Peyer's patch (tissue), 4 donors: ENCODE data around the gene ADAM23. TPM values are rescaled to one million over a fixed set of nuclear protein-coding genes. Genes with fewer than 3 reads are reported as not detected.

ENCODE experiments used
- DNase-seq, 3 donors: peaks; one replicate each; pipeline ENCODE4 v3.0.0-alpha.2; 2017 to 2019
- H3K27ac ChIP-seq, 4 donors: fragments of 200-600 bp; sonication (generic); one replicate each; pipeline ENCODE4 v1.5.1; 2016 to 2019
- H3K27me3 ChIP-seq, 2 donors: fragments of 200-600 bp; sonication (generic); one replicate each; pipeline ENCODE4 v1.5.1; 2019
- H3K36me3 ChIP-seq, 3 donors: fragments of 200-600 bp; sonication (generic); one replicate each; pipeline ENCODE4 v1.5.1; 2016 to 2019
- H3K4me1 ChIP-seq, 4 donors: fragments of 200-600 bp; sonication (generic); one replicate each; pipeline ENCODE4 v1.5.1; 2016 to 2019
- H3K4me3 ChIP-seq, 4 donors: fragments of 200-600 bp; sonication (generic); 1 replicate in 3 of 4; 2 replicates in 1 of 4; pipeline ENCODE4 v1.5.1; 2016 to 2019; ENCODE audit warnings: mild to moderate bottlenecking in 1 of 4
- H3K9me3 ChIP-seq, 4 donors: fragments of 200-600 bp; sonication (generic); one replicate each; pipeline ENCODE4 v1.5.1; 2016 to 2019; ENCODE audit warnings: mild to moderate bottlenecking in 1 of 4
- CTCF ChIP-seq, 6 experiments: fragments of 450-650 bp in 4 of 6; fragments of 200-600 bp in 2 of 6; sonication (generic) in 1 of 6; IDR thresholded peaks; one replicate each; pipeline ENCODE4 v1.5.1; 2017 to 2019; ENCODE audit warnings: antibody characterized with exemption in 6 of 6, mild to moderate bottlenecking in 3 of 6, moderate library complexity in 1 of 6
- POLR2A ChIP-seq, 2 donors: fragments of 450-650 bp; IDR thresholded peaks; one replicate each; pipeline ENCODE4 v1.5.1; 2017; ENCODE audit warnings: antibody characterized with exemption in 2 of 2, mild to moderate bottlenecking in 2 of 2, moderate library complexity in 2 of 2
- total RNA-seq, 4 donors: library from RNA; depleted of rRNA; stranded (reverse); fragments of >200 nt; gene quantifications; one replicate each; pipeline ENCODE4 v1.1.0, GENCODE V29; 2016

The ADAM23 gene
- total RNA-seq, 4 donors from 2014 or later, result 0.47 to 2.5 (median 1.4) TPM

- no peaks in the 10 kb centered on the region for H3K9me3 ChIP-seq
- H3K36me3 ChIP-seq, result no peaks in the 10 kb centered on the region
- no peaks in the 10 kb centered on the region for H3K4me1 ChIP-seq
- no peak for DNase-seq
- H3K27ac ChIP-seq, result no peak within 1 kb of the TSS
- no peak for TF ChIP-seq POLR2A (IDR thresholded peaks at IDR 0.05)
- H3K4me3 ChIP-seq, result no peak within 1 kb of the TSS
- no peaks in the 10 kb centered on the region for H3K27me3 ChIP-seq
Measured at GRCh38 chr2:206642075-206643025, 199.0 kb downstream of the ADAM23 start, which contains the start of gene FAM237A. Gene FAM237A (plus strand): TSS chr2:206642487. CDS start chr2:206644237, 1,750 bp downstream.

- no peak for TF ChIP-seq POLR2A (IDR thresholded peaks at IDR 0.05)
- TF ChIP-seq CTCF (IDR thresholded peaks at IDR 0.05), result no peak
- DNase-seq, result no peak
- Histone ChIP-seq H3K27ac (no peak overlapping the region), H3K9me3 (no peaks in the 10 kb centered on the region), H3K4me1 (no peaks in the 10 kb centered on the region), H3K4me3 (no peak overlapping the region), H3K27me3 (no peaks in the 10 kb centered on the region), H3K36me3 (no peaks in the 10 kb centered on the region)
Measured at GRCh38 chr2:206647985-206648384, 204.7 kb downstream of the ADAM23 start.

GRCh38 chr2:206657087-206657486 lies 213.8 kb downstream of the ADAM23 start:
- no peak for DNase-seq
- H3K4me3 ChIP-seq, result no peak overlapping the region
- no peaks in the 10 kb centered on the region for H3K9me3 ChIP-seq
- no peak overlapping the region for H3K27ac ChIP-seq
- TF ChIP-seq POLR2A (IDR thresholded peaks at IDR 0.05), result no peak
- TF ChIP-seq CTCF (IDR thresholded peaks at IDR 0.05), result no peak
- no peaks in the 10 kb centered on the region for H3K36me3 ChIP-seq
- H3K4me1 ChIP-seq, result no peaks in the 10 kb centered on the region
- no peaks in the 10 kb centered on the region for H3K27me3 ChIP-seq

- no peak overlapping the region for H3K27ac ChIP-seq
- H3K27me3 ChIP-seq, result no peaks in the 10 kb centered on the region
- no peaks in the 10 kb centered on the region for H3K9me3 ChIP-seq
- H3K4me3 ChIP-seq, result no peak overlapping the region
- TF ChIP-seq POLR2A (IDR thresholded peaks at IDR 0.05) (no peak), CTCF (IDR thresholded peaks at IDR 0.05) (no peak)
- H3K36me3 ChIP-seq, result no peaks in the 10 kb centered on the region
- DNase-seq, result no peak
- no peaks in the 10 kb centered on the region for H3K4me1 ChIP-seq
Measured at GRCh38 chr2:206665251-206665650, 221.9 kb downstream of the ADAM23 start.

Other genes with a start within 250 kb of the ADAM23 start
- 10 to 100 TPM in 1 of 4 donors, 1 to 10 TPM in 3; 2.6 to 12.4 (median 4.5) TPM for gene ZDBF2, start 168.9 kb upstream of the ADAM23 start, total RNA-seq
- gene FAM237A, start 199.0 kb downstream of the ADAM23 start, total RNA-seq, result not detected